NCI-H1694 treated with DMSO at 0.1 percent for 48 hours (cell line): Measurements from ENCODE around the gene ZNF385A.

Experiments
- DNase-seq: peaks from one replicate; lab custom pipeline; 2025; lab: John Stamatoyannopoulos, UW

ZNF385A gene

DNA sequence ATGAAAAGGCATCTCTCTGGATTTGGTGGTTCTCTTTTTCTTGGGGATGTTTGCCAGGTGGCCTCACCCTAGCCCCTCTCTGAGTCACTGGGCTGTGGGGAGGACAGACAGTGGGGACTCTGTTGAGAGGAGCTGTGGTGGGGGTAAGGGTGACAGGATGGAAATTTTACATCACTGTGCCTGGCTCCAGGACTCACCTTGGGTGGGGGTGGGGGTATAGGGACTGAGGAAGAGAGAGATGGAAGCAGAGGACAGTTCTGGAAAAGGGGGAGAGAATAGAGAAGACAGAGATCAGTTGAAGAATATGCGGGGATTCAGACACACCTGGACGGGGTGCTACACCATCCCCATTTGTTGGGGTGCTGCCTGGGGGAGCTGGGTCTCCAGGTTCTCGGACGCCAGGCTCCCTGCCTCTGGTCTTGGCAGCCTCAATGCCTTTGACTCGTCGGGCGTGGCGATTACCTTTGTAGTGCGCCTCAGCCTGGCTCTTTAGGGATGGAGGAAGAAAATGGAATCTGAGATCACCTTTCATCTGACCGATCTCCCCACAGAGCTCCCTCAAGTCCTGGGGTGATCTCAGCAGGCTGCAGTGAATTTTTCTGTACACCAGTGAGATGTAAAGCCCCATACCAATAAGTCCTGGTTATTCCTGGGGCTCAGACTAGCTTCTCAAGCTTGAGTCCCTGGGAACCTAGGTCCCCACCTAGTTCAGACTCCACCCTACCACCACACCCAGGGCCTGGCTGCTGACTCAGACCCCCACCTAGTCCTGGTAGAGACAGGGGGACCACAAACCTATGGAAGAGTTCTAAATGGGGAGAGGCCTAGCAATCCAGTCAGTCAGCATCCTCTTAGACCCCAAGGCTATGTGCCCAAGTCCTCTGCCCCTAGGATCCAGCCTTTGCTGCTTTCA lies 10.6 kb downstream of the ZNF385A start:
- DNase-seq: no peak

GRCh38 chr12:54372113-54372806 lies 12.3 kb downstream of the ZNF385A start:
- DNase-seq: peak; percentile 8

GRCh38 chr12:54371328-54372112 lies 13.0 kb downstream of the ZNF385A start:
- DNase-seq: no peak

- no peak for DNase-seq
Observed at GRCh38 chr12:54370171-54370730, 14.3 kb downstream of the ZNF385A start.

DNA sequence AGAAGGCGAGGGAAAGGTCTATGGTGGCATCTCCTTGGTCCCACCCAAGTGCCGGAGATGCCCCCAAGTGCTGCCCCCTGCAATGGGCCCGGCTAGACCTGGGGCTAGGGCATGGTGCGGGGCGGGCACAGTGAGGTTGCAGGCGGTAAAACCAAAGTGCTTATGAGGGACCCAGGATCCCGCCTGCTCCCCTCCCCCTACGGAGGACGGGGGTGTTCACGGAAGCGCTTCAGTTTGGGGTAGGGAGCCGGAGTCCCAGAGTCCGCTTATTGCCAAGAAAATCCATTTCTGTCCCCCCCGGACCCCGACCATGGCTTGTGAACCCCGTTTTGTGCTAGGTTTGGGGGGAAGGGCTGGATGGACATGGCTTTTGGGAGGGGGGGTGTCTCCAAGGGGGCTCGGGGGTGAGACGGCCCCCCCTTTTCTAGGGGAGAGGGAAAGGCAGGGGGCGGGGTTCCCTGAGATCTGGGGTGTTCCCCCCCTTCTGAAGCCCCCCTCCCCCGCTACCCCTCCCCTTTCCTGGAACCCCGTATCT lies 14.9 kb downstream of the ZNF385A start:
- DNase-seq: no peak

DNA sequence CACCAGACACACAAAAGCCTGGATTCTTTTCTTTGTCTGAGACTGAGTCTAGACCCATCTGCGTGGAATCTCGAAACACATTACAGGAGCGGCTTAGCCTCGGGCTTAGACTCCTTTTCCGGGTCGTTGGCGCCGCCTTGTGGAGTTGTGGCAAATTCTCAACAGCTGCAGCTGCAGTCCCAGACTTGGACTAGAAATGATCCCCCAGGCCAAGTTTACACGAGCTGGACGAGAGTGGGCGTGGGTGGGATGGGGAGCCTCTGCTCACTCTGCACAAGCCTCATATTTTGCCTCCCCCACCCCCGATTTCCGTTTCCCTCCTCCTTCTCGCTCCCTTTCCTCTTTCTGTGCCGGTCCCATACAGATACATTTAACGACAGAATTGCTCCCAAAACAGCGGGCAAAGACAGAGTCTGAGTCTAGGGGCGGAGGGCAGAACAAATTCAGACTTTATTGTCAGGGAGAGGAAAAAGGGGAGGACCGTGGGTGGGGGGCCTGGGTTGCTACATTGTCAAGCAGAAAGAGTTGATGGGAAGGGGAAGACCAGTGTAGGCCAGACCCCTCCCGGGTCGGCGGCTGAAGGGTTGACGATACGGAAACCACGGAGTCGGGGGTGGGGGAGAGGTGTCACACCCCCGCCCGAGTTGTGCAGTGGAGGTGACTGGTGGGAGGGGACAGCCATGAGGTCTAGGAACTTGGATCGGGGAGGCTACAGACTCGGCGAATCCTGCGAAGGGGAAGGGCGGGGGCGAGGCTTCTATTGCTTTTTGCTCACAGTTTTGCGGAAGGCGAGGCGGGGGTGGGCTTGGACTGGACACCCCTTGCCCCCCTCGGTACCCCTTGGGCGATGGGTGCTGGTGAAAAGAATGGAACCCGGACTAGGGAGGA lies 15.6 kb downstream of the ZNF385A start:
- DNase-seq: peak; percentile 78

DNA sequence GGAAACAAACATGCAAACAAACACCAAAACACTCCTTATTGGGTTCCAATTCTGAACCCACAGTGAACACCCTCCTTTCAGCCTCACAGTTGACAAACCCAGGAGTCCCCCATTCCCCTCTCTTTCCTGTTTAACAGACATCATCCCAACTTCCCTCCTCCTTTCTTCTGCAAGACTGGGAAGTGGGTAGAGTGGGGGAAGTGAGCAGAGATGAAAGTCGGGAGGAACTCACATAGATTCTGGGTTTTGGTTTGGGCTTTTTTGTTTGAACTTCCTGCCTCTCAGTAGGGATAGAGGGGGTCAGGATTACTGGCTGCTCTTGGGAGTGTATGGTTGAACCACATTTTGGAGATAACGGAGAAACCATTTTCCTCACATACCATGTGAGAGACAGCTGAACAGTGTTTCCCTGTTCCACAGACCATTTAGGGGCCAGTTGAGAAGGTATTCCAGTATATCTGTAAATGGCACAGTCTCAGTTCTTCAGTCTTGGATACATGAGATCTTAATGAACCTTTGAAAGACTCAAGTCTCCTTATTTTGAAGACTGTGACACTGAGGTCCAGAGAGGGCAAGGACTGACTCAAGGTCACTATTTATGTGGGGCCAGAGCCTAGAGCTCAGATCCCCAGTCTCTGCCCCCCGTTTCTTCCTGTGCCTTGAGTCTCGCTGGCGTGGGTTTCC lies 16.4 kb downstream of the ZNF385A start:
- DNase-seq: no peak

DNA sequence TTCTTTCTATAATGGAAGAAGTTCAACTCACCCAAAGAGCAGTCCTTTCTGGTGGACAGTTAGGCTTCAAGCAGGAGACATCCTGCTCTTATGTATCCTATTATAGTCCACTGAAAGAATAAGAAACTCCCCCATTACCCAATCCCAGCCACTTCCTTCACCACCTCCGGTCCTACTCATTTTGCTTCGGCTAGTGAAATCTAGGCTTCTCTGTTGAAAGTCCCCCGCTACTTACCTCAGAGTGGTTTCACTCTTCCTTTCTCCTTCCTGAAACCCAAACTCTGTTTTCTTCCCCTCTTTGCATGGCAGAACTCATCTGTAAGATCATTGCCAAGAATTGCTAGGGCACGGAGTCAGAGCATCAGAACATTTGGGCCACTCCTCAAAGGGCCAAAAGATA lies 20.1 kb downstream of the ZNF385A start, which contains the start of gene GPR84:
Gene GPR84, minus strand, starts transcription at position 74 of the 400 bp plus-strand sequence. CDS start 635 bp downstream, outside the sequence.
- no peak for DNase-seq

DNA sequence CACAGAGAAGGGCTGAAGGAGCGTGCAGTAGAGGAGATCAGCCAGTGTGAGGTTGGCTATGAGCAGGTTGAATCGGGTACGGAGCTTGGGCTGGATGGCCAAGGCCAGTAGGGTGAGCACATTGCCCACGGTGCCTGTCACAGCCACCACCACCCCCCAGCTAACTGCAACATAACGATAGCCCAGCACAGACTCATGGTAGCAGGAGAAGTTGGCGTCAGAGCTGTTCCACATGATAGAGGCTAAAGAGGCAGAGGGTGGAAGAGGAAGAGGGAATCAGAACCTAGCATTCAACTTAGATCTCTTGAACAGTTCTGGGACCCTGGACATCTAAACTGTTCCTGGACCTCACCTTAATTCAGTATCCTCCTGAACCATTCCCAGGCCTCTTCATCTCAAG lies 20.9 kb downstream of the ZNF385A start:
- DNase-seq: no peak

DNA sequence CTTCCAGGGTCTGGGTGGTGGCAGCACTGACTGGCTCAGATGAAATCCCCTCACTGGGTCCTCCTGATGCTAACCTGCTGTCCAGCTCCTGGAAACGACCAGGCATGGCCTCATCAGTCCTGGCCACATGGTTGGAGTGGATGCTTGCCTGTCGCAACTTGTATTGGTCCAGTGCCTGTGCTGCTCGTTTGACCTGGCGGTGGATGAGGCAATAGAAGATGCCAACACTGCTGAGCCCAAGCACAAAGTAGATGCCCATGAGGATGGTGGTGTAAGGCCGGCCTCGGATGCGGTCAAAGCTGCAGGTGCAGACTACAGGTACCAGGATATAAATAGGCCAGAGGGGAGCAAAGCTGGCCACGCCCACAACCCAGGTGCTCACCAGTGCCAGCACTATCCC lies 21.5 kb downstream of the ZNF385A start:
- no peak for DNase-seq

GRCh38 chr12:54360717-54361456 lies 23.6 kb downstream of the ZNF385A start:
- DNase-seq: peak; percentile 75

- no peak for DNase-seq
Observed at GRCh38 chr12:54359762-54360351, 24.7 kb downstream of the ZNF385A start.

- DNase-seq: peak; percentile 98
Observed at GRCh38 chr12:54358945-54359761, 25.4 kb downstream of the ZNF385A start.

DNA sequence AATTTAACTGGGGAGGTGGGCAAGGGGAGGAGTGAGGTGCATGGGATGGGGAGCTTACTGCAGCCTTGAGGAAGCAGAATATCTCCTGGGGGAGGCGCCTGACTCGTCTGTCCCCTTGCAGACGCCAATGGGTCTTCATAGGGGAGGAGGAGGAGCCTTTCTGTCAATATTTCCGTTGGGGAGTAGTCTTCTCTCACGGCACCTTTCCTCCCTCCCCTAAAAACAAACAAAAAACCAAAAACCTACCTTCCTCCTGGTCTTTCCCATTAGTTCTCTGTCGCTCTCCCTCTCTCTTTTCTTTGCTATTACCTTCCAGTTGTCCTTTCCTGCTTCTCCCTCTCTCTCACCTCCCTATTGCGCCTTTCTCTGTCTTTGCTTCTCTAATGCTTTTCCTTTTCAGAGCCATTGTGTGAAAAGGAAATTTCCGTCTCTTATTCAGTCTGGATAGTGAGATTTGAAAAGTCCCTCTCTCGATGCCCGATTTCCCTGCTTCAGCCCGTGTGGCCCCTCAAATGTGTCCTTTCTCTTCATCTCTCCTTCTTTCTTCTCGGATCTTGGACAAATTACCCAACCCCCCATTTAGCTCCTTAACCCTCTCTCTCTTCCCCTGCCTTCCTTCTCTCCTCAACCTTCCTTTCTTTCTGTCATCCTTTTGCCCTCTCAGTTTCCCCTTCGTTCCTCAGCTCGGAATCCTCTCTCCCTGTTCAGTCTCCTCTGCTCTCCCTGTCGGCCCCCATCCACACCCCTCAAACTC lies 26.2 kb downstream of the ZNF385A start:
- peak; percentile 45 for DNase-seq

- DNase-seq: no peak
Observed at GRCh38 chr12:54357506-54358190, 26.9 kb downstream of the ZNF385A start.

DNA sequence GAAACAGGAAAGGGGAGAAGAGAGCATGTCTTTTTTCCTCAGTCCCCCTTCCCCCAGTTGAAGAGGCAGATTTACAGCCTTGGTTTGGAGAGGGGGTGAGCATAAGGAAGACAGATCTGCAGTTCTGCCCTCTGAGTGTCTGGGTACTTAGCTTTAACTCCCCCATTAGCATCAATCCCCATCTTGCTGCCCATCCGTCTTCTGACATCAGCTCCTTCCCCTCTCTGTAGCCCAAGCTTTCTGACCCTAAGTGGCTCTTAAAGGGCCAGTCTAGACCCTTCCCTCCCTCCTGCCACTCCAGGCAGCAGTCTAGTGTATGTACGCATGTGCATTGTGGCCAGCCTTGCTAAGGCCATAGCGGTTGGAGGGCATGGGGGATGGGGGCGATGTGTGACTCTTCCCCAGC lies 27.6 kb downstream of the ZNF385A start:
- no peak for DNase-seq

DNA sequence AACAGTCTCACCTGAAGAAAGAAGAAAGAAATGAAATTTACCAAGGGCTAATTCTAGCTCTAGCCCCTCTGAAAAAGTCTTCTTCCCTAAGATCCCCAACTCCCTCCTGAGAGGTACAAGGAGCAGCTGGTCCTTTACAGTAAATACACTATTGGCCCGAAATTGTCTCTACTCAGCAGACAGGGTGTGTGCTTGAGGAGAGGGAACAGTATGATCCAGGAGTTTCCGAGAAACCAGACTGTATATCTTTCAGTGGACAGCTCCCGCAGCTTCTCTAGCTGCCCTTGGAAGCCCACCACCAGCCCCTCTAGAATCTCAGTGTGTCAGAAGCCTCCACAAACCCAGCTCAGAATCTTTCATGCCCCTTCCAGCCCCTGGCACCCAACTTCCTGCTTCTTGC lies 28.3 kb downstream of the ZNF385A start:
- no peak for DNase-seq
